ENCODE results near the gene UBAC2. TPM values are rescaled to one million over a fixed set of nuclear protein-coding genes. Genes with fewer than 3 reads are reported as not detected.

The UBAC2 gene
- total and polyA plus RNA-seq, 2 of the 4 experiments (the other 2 are of a cell fraction): 20.8 to 36.3 TPM

DNA sequence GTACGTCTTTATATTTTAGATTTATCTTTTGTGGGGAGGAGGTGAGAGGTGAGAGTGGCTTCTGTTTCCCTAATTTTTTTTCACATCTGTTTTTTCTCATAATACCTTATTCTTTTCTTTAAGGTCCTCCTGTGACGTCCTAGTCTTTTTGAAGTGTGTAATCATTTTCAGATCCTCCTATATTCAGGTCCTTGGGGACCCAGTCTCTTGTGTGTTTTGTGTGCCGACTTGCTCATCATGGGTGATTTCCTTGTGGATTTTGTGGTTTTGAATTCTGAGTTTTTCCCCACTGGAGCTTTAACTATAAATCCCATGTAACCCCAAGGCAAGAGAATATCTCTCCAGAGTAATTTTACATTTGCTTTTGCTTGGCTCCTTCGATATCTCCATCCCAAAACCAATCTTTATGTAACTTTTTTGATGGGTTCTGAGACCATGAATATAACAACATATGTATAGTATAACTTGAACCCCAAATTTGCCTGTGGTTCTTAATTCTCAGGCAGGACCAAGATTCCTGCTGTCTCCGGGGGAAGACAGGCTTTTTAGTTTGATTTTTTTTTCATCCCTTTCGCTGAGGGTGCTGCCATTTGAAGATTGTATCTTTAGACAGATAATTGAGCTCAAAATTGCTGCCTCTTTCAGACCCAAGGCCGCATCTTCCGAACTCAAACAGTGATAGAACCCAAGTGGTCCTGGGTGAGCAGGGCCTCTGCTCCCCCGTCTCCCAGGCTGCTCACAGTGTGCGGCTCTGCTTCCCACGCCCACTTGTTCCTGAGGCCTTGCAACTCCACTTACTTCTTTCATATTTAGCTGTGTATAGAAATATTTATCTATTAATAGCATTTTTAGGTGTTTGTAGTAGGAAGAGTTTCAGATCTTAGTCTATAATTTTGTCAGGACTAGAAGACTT lies 165.7 kb downstream of the UBAC2 start:
- Histone ChIP-seq H4K8ac (ENCODE audit: low read depth in 2 of 2, low read length in 2 of 2) (no peak overlapping the region), H3K9me3 (ENCODE audit: control insufficient read depth, insufficient read depth, low read length) (no peaks in the 10 kb centered on the region), H2BK5ac (ENCODE audit: low read depth, low read length, poor library complexity, severe bottlenecking) (no peak overlapping the region), H4K5ac (ENCODE audit: low read depth, low read length) (no peak overlapping the region), H3K18ac (ENCODE audit: low read depth, low read length) (no peak overlapping the region), H3K27ac (ENCODE audit: insufficient read depth, low read length) (no peak overlapping the region), H2BK20ac (ENCODE audit: low read depth, low read length) (no peak overlapping the region), H3K4me2 (ENCODE audit: low read depth, low read length) (no peak overlapping the region), H3K14ac (replicated peaks; ENCODE audit: low read depth, low read length) (no peak overlapping the region), H3K36me3 (ENCODE audit: control insufficient read depth, insufficient read depth, low read length) (peaks cover 3% of the 10 kb centered on the region), H2AK9ac (replicated peaks; ENCODE audit: low read depth, low read length, poor library complexity) (no peak overlapping the region), H3K56ac (ENCODE audit: extremely low read depth, insufficient read depth, low read length) (no peak overlapping the region), H3K9ac (ENCODE audit: low read depth, low read length) (no peak overlapping the region), H3K9me1 (ENCODE audit: insufficient read depth, low read length) (0 out of 2 replicates have a peak, but pooled peaks cover 3% of the 10 kb centered on the region), H3K4me1 (ENCODE audit: control insufficient read depth, insufficient read depth, low read length) (peaks cover under 1% of the 10 kb centered on the region; the same call in 1 of the 2 replicates), H2BK120ac (ENCODE audit: low read depth, low read length) (no peak overlapping the region), H4K91ac (ENCODE audit: insufficient read depth, low read depth, low read length) (no peak overlapping the region), H3K4ac (ENCODE audit: low read depth, low read length) (no peak overlapping the region), H4K20me1 (ENCODE audit: insufficient read depth, low read length) (no peaks in the 10 kb centered on the region; the same call in 1 of the 2 replicates), H2BK15ac (ENCODE audit: low read depth, low read length) (no peak overlapping the region), H3K23ac (ENCODE audit: low read depth, low read length) (no peak overlapping the region), H2AFZ (replicated peaks; ENCODE audit: low read length, poor library complexity) (no peak overlapping the region), H3K4me3 (ENCODE audit: insufficient read depth, low read depth, low read length) (no peak overlapping the region), H2AK5ac (ENCODE audit: low read depth, low read length) (no peak overlapping the region), H3K27me3 (ENCODE audit: control insufficient read depth, insufficient read depth, low read length) (no peaks in the 10 kb centered on the region), H3K79me1 (ENCODE audit: low read depth in 1 of 2, low read length in 2 of 2) (no peaks in the 10 kb centered on the region)
- no peak for DNase-seq
- ChIA-PET CTCF (no interaction called here), POLR2A (ENCODE audit: unreplicated experiment) (no interaction called here)
- dilution Hi-C loops (cut with HindIII; ENCODE audit: low sequenced_read_pairs, unreplicated experiment) (no loop called here), in situ Hi-C loops (cut with MboI; ENCODE audit: low sequenced_read_pairs) (no loop called here), intact Hi-C loops (cut with micrococcal nuclease) (no loop called here)
- no TSS peak for BruUV-seq (replicated peaks)
- no peak for ATAC-seq (ENCODE audit: low read depth)
- WGBS, 2 experiments (ENCODE audit: extremely low coverage in 2 of 2, insufficient read length in 1 of 2): no CpG with 5 or more reads among the region's 11 CpGs
- TF ChIP-seq RAD21 (IDR thresholded peaks at IDR 0.05; ENCODE audit: low read length) (no peak), RFX5 (IDR thresholded peaks at IDR 0.05; ENCODE audit: low read depth, low read length) (no peak), SMC3 (IDR thresholded peaks at IDR 0.05; ENCODE audit: low read depth, low read length) (no peak), MXI1 (IDR thresholded peaks at IDR 0.05; ENCODE audit: borderline replicate concordance, low read depth, low read length) (no peak), MAZ (IDR thresholded peaks at IDR 0.05; ENCODE audit: borderline replicate concordance, low read depth, low read length) (no peak), RCOR1 (IDR thresholded peaks at IDR 0.05; ENCODE audit: insufficient replicate concordance, low read length) (no peak), MAFK (IDR thresholded peaks at IDR 0.05; ENCODE audit: low read depth, low read length) (no peak), POLR2A (IDR thresholded peaks at IDR 0.05; ENCODE audit: low read depth, low read length) (no peak), FOS (IDR thresholded peaks at IDR 0.05; ENCODE audit: low read depth, low read length) (no peak), CHD1 (IDR thresholded peaks at IDR 0.05; ENCODE audit: low read depth, low read length) (no peak), CEBPB (IDR thresholded peaks at IDR 0.05; ENCODE audit: low read depth, low read length) (no peak), BHLHE40 (IDR thresholded peaks at IDR 0.05; ENCODE audit: low read depth, low read length) (no peak)
- TF ChIP-seq, protein P1, sequence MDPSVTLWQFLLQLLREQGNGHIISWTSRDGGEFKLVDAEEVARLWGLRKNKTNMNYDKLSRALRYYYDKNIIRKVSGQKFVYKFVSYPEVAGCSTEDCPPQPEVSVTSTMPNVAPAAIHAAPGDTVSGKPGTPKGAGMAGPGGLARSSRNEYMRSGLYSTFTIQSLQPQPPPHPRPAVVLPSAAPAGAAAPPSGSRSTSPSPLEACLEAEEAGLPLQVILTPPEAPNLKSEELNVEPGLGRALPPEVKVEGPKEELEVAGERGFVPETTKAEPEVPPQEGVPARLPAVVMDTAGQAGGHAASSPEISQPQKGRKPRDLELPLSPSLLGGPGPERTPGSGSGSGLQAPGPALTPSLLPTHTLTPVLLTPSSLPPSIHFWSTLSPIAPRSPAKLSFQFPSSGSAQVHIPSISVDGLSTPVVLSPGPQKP (IDR thresholded peaks at IDR 0.05; ENCODE audit: borderline replicate concordance, low read depth, low read length): no peak
- TF ChIP-seq, protein P2, sequence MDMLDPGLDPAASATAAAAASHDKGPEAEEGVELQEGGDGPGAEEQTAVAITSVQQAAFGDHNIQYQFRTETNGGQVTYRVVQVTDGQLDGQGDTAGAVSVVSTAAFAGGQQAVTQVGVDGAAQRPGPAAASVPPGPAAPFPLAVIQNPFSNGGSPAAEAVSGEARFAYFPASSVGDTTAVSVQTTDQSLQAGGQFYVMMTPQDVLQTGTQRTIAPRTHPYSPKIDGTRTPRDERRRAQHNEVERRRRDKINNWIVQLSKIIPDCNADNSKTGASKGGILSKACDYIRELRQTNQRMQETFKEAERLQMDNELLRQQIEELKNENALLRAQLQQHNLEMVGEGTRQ (IDR thresholded peaks at IDR 0.05; ENCODE audit: low read depth, low read length): no peak
- TF ChIP-seq, protein P3, sequence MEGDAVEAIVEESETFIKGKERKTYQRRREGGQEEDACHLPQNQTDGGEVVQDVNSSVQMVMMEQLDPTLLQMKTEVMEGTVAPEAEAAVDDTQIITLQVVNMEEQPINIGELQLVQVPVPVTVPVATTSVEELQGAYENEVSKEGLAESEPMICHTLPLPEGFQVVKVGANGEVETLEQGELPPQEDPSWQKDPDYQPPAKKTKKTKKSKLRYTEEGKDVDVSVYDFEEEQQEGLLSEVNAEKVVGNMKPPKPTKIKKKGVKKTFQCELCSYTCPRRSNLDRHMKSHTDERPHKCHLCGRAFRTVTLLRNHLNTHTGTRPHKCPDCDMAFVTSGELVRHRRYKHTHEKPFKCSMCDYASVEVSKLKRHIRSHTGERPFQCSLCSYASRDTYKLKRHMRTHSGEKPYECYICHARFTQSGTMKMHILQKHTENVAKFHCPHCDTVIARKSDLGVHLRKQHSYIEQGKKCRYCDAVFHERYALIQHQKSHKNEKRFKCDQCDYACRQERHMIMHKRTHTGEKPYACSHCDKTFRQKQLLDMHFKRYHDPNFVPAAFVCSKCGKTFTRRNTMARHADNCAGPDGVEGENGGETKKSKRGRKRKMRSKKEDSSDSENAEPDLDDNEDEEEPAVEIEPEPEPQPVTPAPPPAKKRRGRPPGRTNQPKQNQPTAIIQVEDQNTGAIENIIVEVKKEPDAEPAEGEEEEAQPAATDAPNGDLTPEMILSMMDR (conservative IDR thresholded peaks at IDR 0.05; ENCODE audit: low read depth, low read length): no peak

All from IMR-90 (cell line).